Measurements from ENCODE around the gene ZNF362.

DNA sequence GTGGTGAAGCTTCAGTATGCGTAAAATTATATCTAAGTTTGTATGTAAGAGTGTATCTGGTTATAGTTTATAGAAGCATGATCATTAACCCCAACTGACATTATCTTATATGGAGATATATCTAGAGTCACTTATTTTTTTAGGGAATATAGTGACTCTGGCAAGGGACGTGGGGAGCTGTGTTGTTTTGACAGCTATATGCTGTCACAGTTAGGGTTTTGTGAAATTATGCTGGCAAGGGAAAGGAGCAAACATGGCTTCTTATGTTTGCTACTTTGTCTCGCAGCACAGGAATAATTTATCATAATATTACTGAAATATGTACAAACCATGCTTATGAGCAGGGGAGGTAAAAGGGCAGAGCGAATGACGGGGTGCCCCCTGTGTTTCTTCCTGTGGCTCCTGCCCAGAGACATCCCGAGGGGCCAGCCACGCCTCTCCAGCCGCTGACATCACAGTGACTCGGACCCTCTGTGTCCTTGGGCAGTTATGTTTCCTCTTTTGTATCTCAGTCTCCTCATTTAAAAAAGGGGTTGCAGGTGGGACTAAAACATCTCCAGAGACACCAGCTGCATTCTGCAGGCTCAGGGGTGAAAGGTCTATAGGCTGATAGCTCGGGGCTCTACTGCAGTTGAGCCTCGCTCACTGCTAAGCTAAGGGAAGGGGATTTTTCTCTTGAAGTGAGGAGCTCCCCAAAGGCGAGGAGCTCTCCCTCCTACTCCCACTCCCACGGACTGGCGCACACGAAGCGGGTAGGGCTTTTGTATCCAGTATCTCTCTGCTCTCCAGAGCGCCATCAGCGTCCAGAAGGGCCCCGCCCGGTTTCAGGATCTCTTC is 49.7 kb downstream of the ZNF362 start:
- TF ChIP-seq ZNF274 (IDR thresholded peaks at IDR 0.05; ENCODE audit: low read depth, low read length): no peak
- TF ChIP-seq YY1 (IDR thresholded peaks at IDR 0.05; ENCODE audit: insufficient read depth, insufficient read length): no peak

Measured in NT2/D1 (cell line).